HepG2 (cell line): ENCODE results near the gene ZSWIM6. TPM values are rescaled to one million over a fixed set of nuclear protein-coding genes. Genes with fewer than 3 reads are reported as not detected.
A peak's percentile ranks its signal among the peaks of the same experiment; 100 is the strongest.

Experiments
- ARID3A ChIP-seq: IDR thresholded peaks from 2 replicates; pipeline ENCODE4 v1.6.1; 2012; ENCODE audit warnings: low read depth, low read length, improper control_type of control experiment
- ASH2L ChIP-seq: fragments of 300-600, 200-600 bp; sonication (generic); IDR thresholded peaks from 2 replicates; pipeline ENCODE4 v1.7.0; 2017; ENCODE audit warnings: low read depth, mild to moderate bottlenecking, moderate library complexity, mixed read lengths, low read length; ENCODE audit not compliant: insufficient read length
- CREM ChIP-seq, 2 experiments: sonication (generic) in 1 of 2; formaldehyde crosslinking in 1 of 2; IDR thresholded peaks; 2 replicates each; pipeline versions ENCODE4 v1.4.0 to v1.6.1; 2016 to 2020; ENCODE audit warnings: antibody characterized with exemption in 1 of 2, mild to moderate bottlenecking in 1 of 2, missing genetic modification reagents in 1 of 2
- FOXJ3 ChIP-seq: sonication (generic); formaldehyde crosslinking; IDR thresholded peaks from 2 replicates; pipeline ENCODE4 v1.4.0; 2020; ENCODE audit warnings: missing genetic modification reagents, mild to moderate bottlenecking, borderline replicate concordance
- HNF4A ChIP-seq: sonication (generic); formaldehyde crosslinking; IDR thresholded peaks from 2 replicates; pipeline ENCODE4 v1.4.0; 2020; ENCODE audit warnings: missing genetic modification reagents
- KAT8 ChIP-seq: IDR thresholded peaks from 2 replicates; pipeline ENCODE4 v1.6.1; 2016; ENCODE audit warnings: missing genetic modification reagents, missing compliant biosample characterization
- KDM2A ChIP-seq: sonication (generic); formaldehyde crosslinking; IDR thresholded peaks from 2 replicates; pipeline ENCODE4 v1.4.0; 2020; ENCODE audit warnings: low read depth, missing genetic modification reagents, borderline replicate concordance
- KLF6 ChIP-seq: IDR thresholded peaks from 2 replicates; pipeline ENCODE4 v1.8.0; 2016; ENCODE audit warnings: missing biosample characterization, missing genetic modification reagents
- NAIF1 ChIP-seq: sonication (generic); formaldehyde crosslinking; IDR thresholded peaks from 2 replicates; pipeline ENCODE4 v1.5.0; 2020; ENCODE audit warnings: mild to moderate bottlenecking, missing genetic modification reagents, borderline replicate concordance
- NR2C2 ChIP-seq: sonication (generic); formaldehyde crosslinking; IDR thresholded peaks from 2 replicates; pipeline ENCODE4 v1.4.0; 2020; ENCODE audit warnings: missing genetic modification reagents, mild to moderate bottlenecking, moderate library complexity, borderline replicate concordance
- NRL ChIP-seq: sonication (generic); formaldehyde crosslinking; IDR thresholded peaks from 2 replicates; pipeline ENCODE4 v1.5.0; 2020; ENCODE audit warnings: missing genetic modification reagents, mild to moderate bottlenecking, moderate library complexity, borderline replicate concordance
- POGZ ChIP-seq: sonication (generic); formaldehyde crosslinking; IDR thresholded peaks from 2 replicates; pipeline ENCODE4 v1.4.0; 2020; ENCODE audit warnings: mild to moderate bottlenecking, missing genetic modification reagents
- POLR2A ChIP-seq, 2 experiments: IDR thresholded peaks; 2 replicates each; pipeline ENCODE4 v1.6.1; 2011; ENCODE audit warnings: low read depth in 2 of 2, low read length in 2 of 2, mild to moderate bottlenecking in 1 of 2, moderate library complexity in 1 of 2; ENCODE audit not compliant: insufficient read depth in 1 of 2
- RXRB ChIP-seq: IDR thresholded peaks from 2 replicates; pipeline ENCODE4 v1.6.1; 2016; ENCODE audit warnings: borderline replicate concordance, missing genetic modification reagents, missing compliant biosample characterization
- SIN3A ChIP-seq: IDR thresholded peaks from 2 replicates; pipeline ENCODE4 v1.6.1; 2011; ENCODE audit warnings: low read depth, mild to moderate bottlenecking, control low read depth, low read length, borderline replicate concordance
- SP4 ChIP-seq: sonication (generic); formaldehyde crosslinking; IDR thresholded peaks from 2 replicates; pipeline ENCODE4 v1.8.1; 2023; ENCODE audit warnings: mild to moderate bottlenecking, missing genetic modification reagents
- SYNCRIP ChIP-seq: fragments of 200-400 bp; formaldehyde crosslinking; IDR thresholded peaks from 2 replicates; pipeline ENCODE4 v1.6.1; 2018; ENCODE audit warnings: mild to moderate bottlenecking, low read depth, low read length; ENCODE audit not compliant: insufficient read depth
- TCF7L2 ChIP-seq: IDR thresholded peaks from 2 replicates; pipeline ENCODE4 v1.6.1; 2011; ENCODE audit warnings: mild to moderate bottlenecking, low read depth, low read length, moderate library complexity
- THAP8 ChIP-seq: sonication (generic); formaldehyde crosslinking; IDR thresholded peaks from 2 replicates; pipeline ENCODE4 v1.5.1; 2020; ENCODE audit warnings: missing genetic modification reagents, mild to moderate bottlenecking, borderline replicate concordance
- THYN1 ChIP-seq: sonication (generic); formaldehyde crosslinking; IDR thresholded peaks from 2 replicates; pipeline ENCODE4 v1.8.1; 2023; ENCODE audit warnings: low read depth, mild to moderate bottlenecking, moderate library complexity, missing genetic modification reagents, borderline replicate concordance
- ZEB1 ChIP-seq: IDR thresholded peaks from 2 replicates; pipeline ENCODE4 v1.6.1; 2012; ENCODE audit warnings: mild to moderate bottlenecking, low read depth, inconsistent platforms; ENCODE audit not compliant: insufficient replicate concordance
- ZIK1 ChIP-seq: sonication (generic); formaldehyde crosslinking; IDR thresholded peaks from 2 replicates; pipeline ENCODE4 v1.5.0; 2020; ENCODE audit warnings: mild to moderate bottlenecking, low read depth, missing genetic modification reagents, borderline replicate concordance
- ZNF10 ChIP-seq: sonication (generic); formaldehyde crosslinking; IDR thresholded peaks from 2 replicates; pipeline ENCODE4 v1.4.0; 2020; ENCODE audit warnings: mild to moderate bottlenecking, low read depth, missing genetic modification reagents, borderline replicate concordance
- ZNF205 ChIP-seq: IDR thresholded peaks from 2 replicates; pipeline ENCODE4 v1.6.1; 2018; ENCODE audit warnings: missing biosample characterization, missing genetic modification reagents
- ZNF230 ChIP-seq: sonication (generic); formaldehyde crosslinking; IDR thresholded peaks from 2 replicates; pipeline ENCODE4 v1.4.0; 2020; ENCODE audit warnings: mild to moderate bottlenecking, missing genetic modification reagents
- polyA plus RNA-seq, 8 experiments: library from polyadenylated mRNA; depleted of rRNA in 3 of 8; stranded (reverse) in 7 of 8; unstranded in 1 of 8; fragments of >200 nt; fragmentation: Illumina TruSeq in 4 of 8; extraction: Trizol in 4 of 8; gene quantifications; 2 replicates each; pipeline versions ENCODE4 v1.2.1 to v1.2.3, GENCODE V29; 2011 to 2016; ENCODE audit warnings: low read depth in 4 of 8, missing spikeins in 1 of 8, mixed read lengths in 1 of 8; ENCODE audit not compliant: insufficient read depth in 1 of 8
- total RNA-seq, 5 experiments: library from RNA; depleted of rRNA; stranded (reverse); fragments of >200 nt; fragmentation: Illumina TruSeq; extraction: Trizol; gene quantifications; 2 replicates each; pipeline ENCODE4 v1.2.3, GENCODE V29; 2016; ENCODE audit warnings: low read depth in 1 of 5
- TF ChIP-seq, protein P1 (sequence below): IDR thresholded peaks from 2 replicates; pipeline ENCODE4 v1.6.1; 2016; ENCODE audit warnings: missing genetic modification reagents, missing compliant biosample characterization
- TF ChIP-seq, protein P2 (sequence below): sonication (generic); formaldehyde crosslinking; IDR thresholded peaks from 2 replicates; pipeline ENCODE4 v1.5.0; 2020; ENCODE audit warnings: missing genetic modification reagents, mild to moderate bottlenecking, borderline replicate concordance

The ZSWIM6 gene
- total and polyA plus RNA-seq, 2 of the 13 experiments (the other 11 are each of a cell fraction or from before 2014, with no cell fraction given): 0.82 to 1.9 TPM

DNA sequence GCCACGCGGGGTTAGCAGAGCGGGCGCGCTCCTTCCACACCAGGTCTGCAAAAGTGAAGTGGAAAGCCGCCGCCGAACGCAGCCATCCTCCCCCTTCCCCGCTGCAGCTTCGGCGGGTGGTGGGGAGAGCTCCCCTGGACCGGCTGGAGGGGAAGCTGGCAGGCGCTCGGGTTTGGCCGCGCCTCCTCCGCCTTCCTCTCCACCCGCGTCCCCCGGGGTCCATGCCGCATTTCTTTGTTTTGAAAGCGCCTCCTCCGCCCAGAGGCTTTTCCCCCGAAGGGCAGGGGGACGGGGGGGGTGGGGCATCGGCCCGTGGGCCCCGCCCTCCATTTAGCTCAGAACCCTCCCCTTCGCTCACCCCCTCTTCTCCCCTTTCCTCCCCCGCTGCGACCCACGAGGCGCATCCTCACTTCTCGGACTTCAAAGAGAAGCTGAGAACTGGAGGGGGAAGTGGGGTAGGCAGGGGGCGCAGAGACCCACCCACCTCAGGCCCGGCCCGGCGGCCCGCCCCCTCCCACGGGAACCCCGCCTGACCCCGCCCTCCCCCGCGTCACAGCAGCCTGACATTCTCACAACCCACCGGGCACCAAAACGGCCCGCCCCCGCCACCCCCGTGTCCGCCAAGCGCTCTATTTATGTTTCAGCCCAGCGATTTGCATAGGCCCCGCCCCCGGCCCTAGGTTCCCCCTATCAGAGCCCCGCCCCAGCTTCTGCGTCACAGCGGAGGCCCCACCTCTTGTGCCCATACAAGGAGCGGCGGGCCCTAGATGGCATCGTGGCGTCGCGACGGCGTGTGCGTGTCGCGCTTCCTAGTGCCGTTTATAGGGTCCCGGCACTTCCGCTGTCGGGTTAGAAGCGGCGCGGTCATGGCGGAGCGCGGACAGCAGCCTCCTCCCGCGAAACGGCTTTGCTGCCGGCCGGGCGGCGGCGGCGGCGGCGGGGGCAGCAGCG lies at the start of gene ZSWIM6 (continued):
- TF ChIP-seq, protein P1, sequence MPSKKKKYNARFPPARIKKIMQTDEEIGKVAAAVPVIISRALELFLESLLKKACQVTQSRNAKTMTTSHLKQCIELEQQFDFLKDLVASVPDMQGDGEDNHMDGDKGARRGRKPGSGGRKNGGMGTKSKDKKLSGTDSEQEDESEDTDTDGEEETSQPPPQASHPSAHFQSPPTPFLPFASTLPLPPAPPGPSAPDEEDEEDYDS (CRISPR knock-in tag): peak; percentile 87
- TF ChIP-seq ZNF10: no peak
- TF ChIP-seq THAP8 (CRISPR knock-in tag): no peak
- no peak for TF ChIP-seq ZEB1
- TF ChIP-seq NAIF1 (CRISPR knock-in tag): no peak
- TF ChIP-seq KAT8: no peak
- 0 out of 2 replicates have a peak, but pooled peaks have one; percentile 23 for TF ChIP-seq KLF6
- TF ChIP-seq ZNF205 (CRISPR knock-in tag): no peak
- TF ChIP-seq NR2C2 (CRISPR knock-in tag): peak; percentile 11; the same call in 1 of the 2 replicates
- peak; percentile 44; the same call in 1 of the 2 replicates for TF ChIP-seq POGZ (CRISPR knock-in tag)
- no peak for TF ChIP-seq ZIK1 (CRISPR knock-in tag)
- no peak for TF ChIP-seq TCF7L2
- TF ChIP-seq CREM (IDR thresholded peaks at IDR 0.05): peak; percentile 91
- no peak for TF ChIP-seq CREM (CRISPR knock-in tag; IDR thresholded peaks at IDR 0.05)
- TF ChIP-seq KDM2A (CRISPR knock-in tag): peak; percentile 49; the same call in 1 of the 2 replicates
- TF ChIP-seq FOXJ3 (CRISPR knock-in tag): no peak
- no peak for TF ChIP-seq THYN1 (CRISPR knock-in tag)
- TF ChIP-seq SIN3A: peak; percentile 37; the same call in 1 of the 2 replicates
- no peak for TF ChIP-seq ARID3A
- 0 out of 2 replicates have a peak, but pooled peaks have one; percentile 33 for TF ChIP-seq ZNF230 (CRISPR knock-in tag)
- no peak for TF ChIP-seq RXRB (CRISPR knock-in tag)
- peak; percentile 76 to 81 for TF ChIP-seq POLR2A (IDR thresholded peaks at IDR 0.05; ENCODE audit: insufficient read depth in 1 of 2, low read depth in 2 of 2, low read length in 2 of 2)
- TF ChIP-seq, protein P2, sequence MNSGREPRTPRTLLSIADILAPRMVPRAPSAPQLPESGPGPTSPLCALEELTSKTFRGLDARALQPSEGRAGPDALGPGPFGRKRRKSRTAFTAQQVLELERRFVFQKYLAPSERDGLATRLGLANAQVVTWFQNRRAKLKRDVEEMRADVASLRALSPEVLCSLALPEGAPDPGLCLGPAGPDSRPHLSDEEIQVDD (CRISPR knock-in tag): no peak
- peak; percentile 53; the same call in 1 of the 2 replicates for TF ChIP-seq SP4 (CRISPR knock-in tag)
- TF ChIP-seq HNF4A (CRISPR knock-in tag): no peak
- no peak for TF ChIP-seq NRL (CRISPR knock-in tag)
- peak; percentile 12 for TF ChIP-seq ASH2L
- no peak for TF ChIP-seq SYNCRIP
